ENCODE measurements around the gene ZNF496. TPM values are rescaled to one million over a fixed set of nuclear protein-coding genes. Genes with fewer than 3 reads are reported as not detected.

The ZNF496 gene
- total RNA-seq, 1 experiment from 2014 or later = 67.2 TPM

GRCh38 chr1:247322849-247323586, 8.6 kb downstream of the ZNF496 start:
- Mint-ChIP-seq H3K27me3 (ENCODE audit: insufficient read depth, unreplicated experiment) (no peaks in the 10 kb centered on the region), H3K4me1 (ENCODE audit: insufficient read depth, unreplicated experiment) (no peaks in the 10 kb centered on the region), H3K36me3 (ENCODE audit: insufficient read depth, unreplicated experiment) (peaks cover 91% of the 10 kb centered on the region), H3K9me3 (ENCODE audit: unreplicated experiment) (no peaks in the 10 kb centered on the region), H3K4me3 (ENCODE audit: unreplicated experiment) (no peak overlapping the region), H3K27ac (ENCODE audit: low read depth, unreplicated experiment) (peak overlapping the region; percentile 53)
- intact Hi-C loops (cut with micrococcal nuclease) = no loop called here
- ChIA-PET CTCF (interaction anchor here (0.6 to 1.6 kb wide), 4 partner anchors 9 to 594 kb away, joined by 3 to 5 read pairs (median 4); no protein-coding TSS in a partner anchor), POLR2A (interaction anchor here (1.5 to 1.7 kb wide), 2 partner anchors 8 to 10 kb away, joined by 5 to 7 read pairs; no protein-coding TSS in a partner anchor)
- DNase-seq (ENCODE audit: unreplicated experiment) = no peak
- TF ChIP-seq CTCF (IDR thresholded peaks at IDR 0.05; ENCODE audit: unreplicated experiment) = no peak
- no TSS peak for BruUV-seq (replicated peaks)

DNA sequence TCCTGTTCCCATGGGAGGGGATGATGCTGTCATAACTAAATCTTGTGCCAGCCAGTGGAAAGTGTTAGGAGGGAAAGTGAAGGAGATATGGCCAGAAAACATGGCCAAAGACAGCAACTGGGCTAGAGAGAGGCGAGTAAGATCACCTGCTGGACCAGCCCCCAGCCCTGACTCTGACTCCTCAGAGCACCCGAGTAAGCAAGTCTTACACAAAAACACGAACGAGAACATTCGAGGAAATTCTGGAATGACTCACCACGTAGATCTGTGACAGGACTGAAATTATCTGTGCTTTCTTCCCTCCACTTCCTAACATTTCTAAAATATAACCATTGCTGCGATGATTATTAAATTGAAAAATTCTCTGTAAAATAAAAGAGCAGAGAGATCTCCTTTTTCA, 9.2 kb downstream of the ZNF496 start:
- no TSS peak for BruUV-seq (replicated peaks)
- POLR2A ChIA-PET = interaction anchor here (1.5 to 1.7 kb wide), 2 partner anchors 8 to 10 kb away, joined by 5 to 7 read pairs; no protein-coding TSS in a partner anchor
- no peak for DNase-seq (ENCODE audit: unreplicated experiment)
- no peaks in the 10 kb centered on the region for H3K27me3 Mint-ChIP-seq (ENCODE audit: insufficient read depth, unreplicated experiment)
- TF ChIP-seq CTCF (IDR thresholded peaks at IDR 0.05; ENCODE audit: unreplicated experiment) = no peak
- H3K36me3 Mint-ChIP-seq (ENCODE audit: insufficient read depth, unreplicated experiment) = peaks cover 86% of the 10 kb centered on the region
- H3K4me3 Mint-ChIP-seq (ENCODE audit: unreplicated experiment) = no peak overlapping the region
- H3K4me1 Mint-ChIP-seq (ENCODE audit: insufficient read depth, unreplicated experiment) = no peaks in the 10 kb centered on the region
- intact Hi-C loops (cut with micrococcal nuclease) = no loop called here
- H3K27ac Mint-ChIP-seq (ENCODE audit: low read depth, unreplicated experiment) = no peak overlapping the region
- H3K9me3 Mint-ChIP-seq (ENCODE audit: unreplicated experiment) = no peaks in the 10 kb centered on the region
- CTCF ChIA-PET = interaction anchor here (0.6 to 0.7 kb wide), 2 partner anchors 10 to 593 kb away, joined by 3 read pairs; no protein-coding TSS in a partner anchor

GRCh38 chr1:247317702-247318101, 14.0 kb downstream of the ZNF496 start:
- intact Hi-C loops (cut with micrococcal nuclease) = no loop called here
- no peak for TF ChIP-seq CTCF (IDR thresholded peaks at IDR 0.05; ENCODE audit: unreplicated experiment)
- BruUV-seq (replicated peaks) = no TSS peak
- H3K4me3 Mint-ChIP-seq (ENCODE audit: unreplicated experiment) = no peak overlapping the region
- peaks cover 14% of the 10 kb centered on the region for H3K4me1 Mint-ChIP-seq (ENCODE audit: insufficient read depth, unreplicated experiment)
- DNase-seq (ENCODE audit: unreplicated experiment) = no peak
- no peaks in the 10 kb centered on the region for H3K9me3 Mint-ChIP-seq (ENCODE audit: unreplicated experiment)
- peaks cover 56% of the 10 kb centered on the region for H3K36me3 Mint-ChIP-seq (ENCODE audit: insufficient read depth, unreplicated experiment)
- H3K27me3 Mint-ChIP-seq (ENCODE audit: insufficient read depth, unreplicated experiment) = no peaks in the 10 kb centered on the region
- H3K27ac Mint-ChIP-seq (ENCODE audit: low read depth, unreplicated experiment) = peak overlapping the region; percentile 1
- ChIA-PET POLR2A (interaction anchor here (0.6 to 3.5 kb wide), 2 partner anchors 13 to 29 kb away, joined by 3 to 23 read pairs; partner anchors contain the start of gene ZNF496), CTCF (interaction anchor here (0.5 to 1.7 kb wide), 8 partner anchors 9 to 1900 kb away, joined by 3 to 5 read pairs (median 4); no protein-coding TSS in a partner anchor)

GRCh38 chr1:247316590-247317197, 15.0 kb downstream of the ZNF496 start:
- BruUV-seq (replicated peaks) = no TSS peak
- TF ChIP-seq CTCF (IDR thresholded peaks at IDR 0.05; ENCODE audit: unreplicated experiment) = no peak
- H3K9me3 Mint-ChIP-seq (ENCODE audit: unreplicated experiment) = no peaks in the 10 kb centered on the region
- peak overlapping the region; percentile 18 for H3K27ac Mint-ChIP-seq (ENCODE audit: low read depth, unreplicated experiment)
- peaks cover 46% of the 10 kb centered on the region for H3K36me3 Mint-ChIP-seq (ENCODE audit: insufficient read depth, unreplicated experiment)
- peaks cover 14% of the 10 kb centered on the region for H3K4me1 Mint-ChIP-seq (ENCODE audit: insufficient read depth, unreplicated experiment)
- no peak overlapping the region for H3K4me3 Mint-ChIP-seq (ENCODE audit: unreplicated experiment)
- no peaks in the 10 kb centered on the region for H3K27me3 Mint-ChIP-seq (ENCODE audit: insufficient read depth, unreplicated experiment)
- CTCF ChIA-PET = interaction anchor here (1.0 kb wide), 1 partner anchor 11 kb away, joined by 4 read pairs; no protein-coding TSS in a partner anchor
- intact Hi-C loops (cut with micrococcal nuclease) = no loop called here
- POLR2A ChIA-PET = no interaction called here
- no peak for DNase-seq (ENCODE audit: unreplicated experiment)

Measured in MCF 10A (cell line).